ENCODE results near the gene TBPL1.

DNA sequence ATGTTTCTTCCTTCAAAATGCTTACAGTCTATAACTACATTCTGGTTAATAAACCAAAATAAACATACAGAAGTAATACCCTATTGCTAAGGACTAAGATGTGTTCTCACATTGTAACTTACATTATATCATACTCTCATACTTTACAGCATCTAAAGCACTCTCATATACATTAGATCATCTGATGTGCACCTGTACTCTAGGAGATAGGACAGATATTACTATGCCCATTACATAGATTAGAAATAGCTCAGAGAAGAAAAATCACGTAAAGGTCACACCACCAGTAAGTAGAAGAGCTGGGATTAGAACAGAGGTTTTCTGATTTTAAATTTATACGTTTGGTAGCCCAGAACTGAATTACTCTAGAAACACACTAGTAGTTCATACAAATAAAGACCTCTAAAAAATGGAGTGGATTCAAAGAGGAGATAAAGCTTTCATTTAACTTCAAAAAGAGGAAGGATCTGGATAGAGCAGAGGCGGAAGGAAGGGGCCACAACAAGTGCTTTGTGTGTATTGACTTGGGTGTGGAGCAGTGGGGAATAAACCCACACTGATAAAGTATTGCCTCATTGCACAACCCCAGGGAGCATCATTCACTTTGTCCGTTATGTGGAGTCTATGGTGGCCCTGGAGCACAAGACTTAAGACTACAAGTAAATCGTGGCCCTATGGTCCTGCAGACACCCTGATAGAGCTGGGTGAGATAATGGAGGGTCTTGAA is 68.5 kb downstream of the TBPL1 start:
- TF ChIP-seq, protein P1, sequence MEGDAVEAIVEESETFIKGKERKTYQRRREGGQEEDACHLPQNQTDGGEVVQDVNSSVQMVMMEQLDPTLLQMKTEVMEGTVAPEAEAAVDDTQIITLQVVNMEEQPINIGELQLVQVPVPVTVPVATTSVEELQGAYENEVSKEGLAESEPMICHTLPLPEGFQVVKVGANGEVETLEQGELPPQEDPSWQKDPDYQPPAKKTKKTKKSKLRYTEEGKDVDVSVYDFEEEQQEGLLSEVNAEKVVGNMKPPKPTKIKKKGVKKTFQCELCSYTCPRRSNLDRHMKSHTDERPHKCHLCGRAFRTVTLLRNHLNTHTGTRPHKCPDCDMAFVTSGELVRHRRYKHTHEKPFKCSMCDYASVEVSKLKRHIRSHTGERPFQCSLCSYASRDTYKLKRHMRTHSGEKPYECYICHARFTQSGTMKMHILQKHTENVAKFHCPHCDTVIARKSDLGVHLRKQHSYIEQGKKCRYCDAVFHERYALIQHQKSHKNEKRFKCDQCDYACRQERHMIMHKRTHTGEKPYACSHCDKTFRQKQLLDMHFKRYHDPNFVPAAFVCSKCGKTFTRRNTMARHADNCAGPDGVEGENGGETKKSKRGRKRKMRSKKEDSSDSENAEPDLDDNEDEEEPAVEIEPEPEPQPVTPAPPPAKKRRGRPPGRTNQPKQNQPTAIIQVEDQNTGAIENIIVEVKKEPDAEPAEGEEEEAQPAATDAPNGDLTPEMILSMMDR (IDR thresholded peaks at IDR 0.05), result no peak
- TF ChIP-seq POLR2A (IDR thresholded peaks at IDR 0.05), result no peak
